Thyroid gland (tissue), 4 donors: ENCODE results near the gene CCDC159. TPM values are rescaled to one million over a fixed set of nuclear protein-coding genes. Genes with fewer than 3 reads are reported as not detected.
"Not testable (repeated sequence)": the region's sequence is repeated elsewhere in the genome, so short reads cannot be mapped to it uniquely, and the experiment has no call there.

ENCODE experiments used
- DNase-seq, 2 donors: peaks; one replicate each; pipeline ENCODE4 v3.0.0-alpha.2; 2019
- H3K27ac ChIP-seq, 3 donors: fragments of 200-600 bp; sonication (generic); 1 replicate in 2 of 3; 2 replicates in 1 of 3; pipeline ENCODE4 v1.5.1; 2016 to 2019; ENCODE audit warnings: mild to moderate bottlenecking in 1 of 3, moderate library complexity in 1 of 3
- H3K27me3 ChIP-seq: fragments of 200-600 bp; sonication (generic); one replicate; pipeline ENCODE4 v1.5.1; 2019
- H3K36me3 ChIP-seq, 2 donors: fragments of 200-600 bp; sonication (generic); one replicate each; pipeline ENCODE4 v1.5.1; 2016 to 2019
- H3K4me1 ChIP-seq, 2 donors: fragments of 200-600 bp; sonication (generic); one replicate each; pipeline ENCODE4 v1.5.1; 2017 to 2019
- H3K4me3 ChIP-seq, 3 donors: fragments of 200-600 bp; sonication (generic); replicated peaks in 1 of 3; 1 replicate in 2 of 3; 2 replicates in 1 of 3; pipeline ENCODE4 v1.5.1; 2016; ENCODE audit warnings: mild to moderate bottlenecking in 1 of 3
- H3K9me3 ChIP-seq: fragments of 200-600 bp; sonication (generic); one replicate; pipeline ENCODE4 v1.5.1; 2017
- CTCF ChIP-seq, 6 experiments: fragments of 200-600 bp in 3 of 6; fragments of 450-650 bp in 3 of 6; sonication (generic) in 3 of 6; IDR thresholded peaks; one replicate each; pipeline ENCODE4 v1.5.1; 2016 to 2019; ENCODE audit warnings: antibody characterized with exemption in 6 of 6, mild to moderate bottlenecking in 2 of 6, inconsistent platforms in 1 of 6, moderate library complexity in 1 of 6
- POLR2A ChIP-seq, 2 donors: fragments of 450-650 bp; IDR thresholded peaks; one replicate each; pipeline ENCODE4 v1.6.1; 2017; ENCODE audit warnings: antibody characterized with exemption in 2 of 2, mild to moderate bottlenecking in 2 of 2, moderate library complexity in 1 of 2
- WGBS, 2 donors: methylation state at CpG; one replicate each; pipeline ENCODE4 v1.1.5; 2017; 5-methylcytosine and 5-hydroxymethylcytosine counted together
- intact Hi-C: fragments of 100-400 bp; cut with DNase I; formaldehyde crosslinking; loops from one replicate; pipeline ENCODE4 v1.15.1; 2023
- total RNA-seq, 4 donors: library from RNA; depleted of rRNA; stranded (reverse); fragments of >200 nt; gene quantifications; one replicate each; pipeline ENCODE4 v1.2.3, GENCODE V29; 2016

CCDC159 gene
- total RNA-seq, 4 donors from 2014 or later = 27.0 to 36.9 (median 34.5) TPM

GRCh38 chr19:11306337-11306736, 40.0 kb upstream of the CCDC159 start:
- H3K4me1 ChIP-seq = no peaks in the 10 kb centered on the region
- no peaks in the 10 kb centered on the region for H3K9me3 ChIP-seq
- H3K36me3 ChIP-seq = no peaks in the 10 kb centered on the region
- WGBS, 2 donors = 80 to 81% methylated on average over 9 of the region's 9 CpGs
- intact Hi-C loops = no loop called here
- H3K27me3 ChIP-seq = no peaks in the 10 kb centered on the region
- TF ChIP-seq POLR2A (IDR thresholded peaks at IDR 0.05) = no peak
- TF ChIP-seq CTCF (IDR thresholded peaks at IDR 0.05) = no peak
- no peak overlapping the region for H3K4me3 ChIP-seq
- no peak for DNase-seq
- no peak overlapping the region for H3K27ac ChIP-seq

- peaks cover 35 to 42% of the 10 kb centered on the region in 2 donors for H3K4me1 ChIP-seq
- DNase-seq, H3K9me3 ChIP-seq, H3K27me3 ChIP-seq, H3K36me3 ChIP-seq, H3K27ac ChIP-seq, H3K4me3 ChIP-seq, intact Hi-C loops: not testable (repeated sequence)
- 56 to 62% methylated on average over 9 of the region's 9 CpGs for WGBS, 2 donors
Observed at GRCh38 chr19:11320278-11320995, 25.9 kb upstream of the CCDC159 start.

GRCh38 chr19:11321191-11322126, 24.9 kb upstream of the CCDC159 start:
- Histone ChIP-seq H3K9me3 (no peaks in the 10 kb centered on the region), H3K36me3 (no peaks in the 10 kb centered on the region), H3K4me3 (no peak overlapping the region), H3K27ac (peak overlapping the region; percentile 62 to 86 (median 80)), H3K4me1 (peaks cover 35 to 42% of the 10 kb centered on the region in 2 donors), H3K27me3 (no peaks in the 10 kb centered on the region)
- intact Hi-C loops = no loop called here
- DNase-seq = no peak
- TF ChIP-seq POLR2A (IDR thresholded peaks at IDR 0.05) = no peak
- no peak for TF ChIP-seq CTCF (IDR thresholded peaks at IDR 0.05)
- WGBS, 2 donors = 63 to 66% methylated on average over 14 of the region's 14 CpGs

- Histone ChIP-seq H3K27ac (peak overlapping the region; percentile 62 to 86 (median 80)), H3K9me3 (no peaks in the 10 kb centered on the region), H3K27me3 (no peaks in the 10 kb centered on the region), H3K36me3 (peaks cover 0 to 9% of the 10 kb centered on the region in 2 donors), H3K4me1 (peaks cover 35 to 42% of the 10 kb centered on the region in 2 donors), H3K4me3 (no peak overlapping the region)
- intact Hi-C loops = no loop called here
- WGBS, 2 donors = 34 to 40% methylated on average over 7 of the region's 7 CpGs
- DNase-seq = peak; percentile 3 to 9
- TF ChIP-seq POLR2A (IDR thresholded peaks at IDR 0.05) (no peak), CTCF (IDR thresholded peaks at IDR 0.05) (no peak)
Observed at GRCh38 chr19:11322269-11323024, 23.9 kb upstream of the CCDC159 start.

GRCh38 chr19:11323601-11324078, 22.7 kb upstream of the CCDC159 start:
- TF ChIP-seq CTCF (IDR thresholded peaks at IDR 0.05) (no peak), POLR2A (IDR thresholded peaks at IDR 0.05) (no peak)
- peaks cover 0 to 14% of the 10 kb centered on the region in 2 donors for H3K36me3 ChIP-seq
- H3K9me3 ChIP-seq = no peaks in the 10 kb centered on the region
- H3K4me1 ChIP-seq = peaks cover 35 to 42% of the 10 kb centered on the region in 2 donors
- H3K4me3 ChIP-seq = no peak overlapping the region
- intact Hi-C loops = no loop called here
- peak overlapping the region; percentile 62 to 86 (median 80) for H3K27ac ChIP-seq
- WGBS, 2 donors = 65 to 76% methylated on average over 5 of the region's 5 CpGs
- no peaks in the 10 kb centered on the region for H3K27me3 ChIP-seq
- no peak for DNase-seq
